Adipocyte (in vitro differentiated cells): Measurements from ENCODE around the gene DDT.
"Not testable (repeated sequence)": the region's sequence is repeated elsewhere in the genome, so short reads cannot be mapped to it uniquely, and the experiment has no call there.

Source experiments
- DNase-seq: peaks from one replicate; pipeline ENCODE4 v3.0.0-alpha.2; 2015; ENCODE audit warnings: low read depth
- H3K27me3 ChIP-seq: replicated peaks from 2 replicates; pipeline ENCODE4 v1.7.0; 2013; ENCODE audit warnings: mild to moderate bottlenecking, low read length, moderate library complexity; ENCODE audit not compliant: control insufficient read depth, insufficient read depth
- H3K36me3 ChIP-seq: 2 replicates; pipeline ENCODE4 v1.7.0; 2013; ENCODE audit warnings: low read length, mild to moderate bottlenecking, moderate library complexity; ENCODE audit not compliant: control insufficient read depth, insufficient read depth, severe bottlenecking
- H3K4me1 ChIP-seq: 2 replicates; pipeline ENCODE4 v1.7.0; 2013; ENCODE audit warnings: mild to moderate bottlenecking, low read length, moderate library complexity; ENCODE audit not compliant: control insufficient read depth, insufficient read depth
- H3K4me3 ChIP-seq: 2 replicates; pipeline ENCODE4 v1.7.0; 2013; ENCODE audit warnings: mild to moderate bottlenecking, low read length, moderate library complexity
- H3K9ac ChIP-seq: 2 replicates; pipeline ENCODE4 v1.7.0; 2013; ENCODE audit warnings: mild to moderate bottlenecking, low read length, moderate library complexity
- H3K9me3 ChIP-seq: 2 replicates; pipeline ENCODE4 v1.7.0; 2013; ENCODE audit warnings: mild to moderate bottlenecking, low read length, moderate library complexity; ENCODE audit not compliant: control insufficient read depth

Gene DDT

GRCh38 chr22:23947391-23947790 lies 26.9 kb downstream of the DDT start:
- not testable (repeated sequence) for H3K36me3 ChIP-seq, H3K4me1 ChIP-seq, H3K4me3 ChIP-seq, DNase-seq, H3K27me3 ChIP-seq, H3K9me3 ChIP-seq, H3K9ac ChIP-seq

GRCh38 chr22:23940166-23940565 lies 34.1 kb downstream of the DDT start:
- H3K4me3 ChIP-seq, H3K36me3 ChIP-seq, H3K27me3 ChIP-seq, DNase-seq, H3K4me1 ChIP-seq, H3K9ac ChIP-seq, H3K9me3 ChIP-seq: not testable (repeated sequence)

GRCh38 chr22:23939017-23939357 lies 35.3 kb downstream of the DDT start:
- Histone ChIP-seq H3K9ac (no peak overlapping the region), H3K4me1 (no peaks in the 10 kb centered on the region), H3K4me3 (no peak overlapping the region), H3K27me3 (no peaks in the 10 kb centered on the region), H3K36me3 (no peaks in the 10 kb centered on the region), H3K9me3 (no peaks in the 10 kb centered on the region)
- DNase-seq: no peak

- Histone ChIP-seq H3K36me3 (no peaks in the 10 kb centered on the region), H3K9me3 (no peaks in the 10 kb centered on the region), H3K27me3 (no peaks in the 10 kb centered on the region), H3K4me1 (no peaks in the 10 kb centered on the region), H3K4me3 (no peak overlapping the region), H3K9ac (no peak overlapping the region)
- DNase-seq: no peak
These were observed 35.8 kb downstream of the DDT start for GRCh38 chr22:23938328-23939016.

GRCh38 chr22:23926561-23926960 lies 47.7 kb downstream of the DDT start:
- Histone ChIP-seq H3K4me1 (no peaks in the 10 kb centered on the region), H3K36me3 (peaks cover 6% of the 10 kb centered on the region), H3K9ac (no peak overlapping the region), H3K4me3 (no peak overlapping the region), H3K9me3 (peaks cover 12% of the 10 kb centered on the region), H3K27me3 (no peaks in the 10 kb centered on the region)
- DNase-seq: no peak

GRCh38 chr22:23925020-23925606 lies 49.1 kb downstream of the DDT start:
- Histone ChIP-seq H3K9me3 (peaks cover 12% of the 10 kb centered on the region), H3K27me3 (no peaks in the 10 kb centered on the region), H3K4me3 (no peak overlapping the region), H3K36me3 (peaks cover 6% of the 10 kb centered on the region), H3K9ac (no peak overlapping the region), H3K4me1 (no peaks in the 10 kb centered on the region)
- DNase-seq: no peak

GRCh38 chr22:23922921-23923320 lies 51.3 kb downstream of the DDT start:
- Histone ChIP-seq H3K9ac (no peak overlapping the region), H3K4me1 (peaks cover 6% of the 10 kb centered on the region), H3K4me3 (no peak overlapping the region), H3K9me3 (peaks cover 12% of the 10 kb centered on the region), H3K36me3 (peaks cover 6% of the 10 kb centered on the region), H3K27me3 (no peaks in the 10 kb centered on the region)
- DNase-seq: no peak

- H3K36me3 ChIP-seq, H3K9ac ChIP-seq, H3K4me3 ChIP-seq, H3K27me3 ChIP-seq, H3K4me1 ChIP-seq: not testable (repeated sequence)
- DNase-seq: peak; percentile 41
- H3K9me3 ChIP-seq: peaks cover 12% of the 10 kb centered on the region
These were observed 52.5 kb downstream of the DDT start for GRCh38 chr22:23921586-23922201.
